Bronchial epithelial cell (primary cell): Measurements from ENCODE around the gene DPYSL5. TPM values are rescaled to one million over a fixed set of nuclear protein-coding genes. Genes with fewer than 3 reads are reported as not detected.

Experiments
- DNase-seq: peaks from one replicate; pipeline ENCODE4 v3.0.0-alpha.2; 2010; ENCODE audit warnings: low read depth
- FAIRE-seq: peaks from 2 replicates; lab custom pipeline; 2011; peaks lifted over from hg19 to GRCh38; lab: Jason Lieb, UNC
- H3K27me3 ChIP-seq: 2 replicates; pipeline ENCODE4 v1.5.1; 2011; ENCODE audit warnings: low read length; ENCODE audit not compliant: control insufficient read depth, insufficient read depth
- H3K36me3 ChIP-seq: 2 replicates; pipeline ENCODE4 v1.5.1; 2011; ENCODE audit warnings: low read length; ENCODE audit not compliant: control insufficient read depth, insufficient read depth
- H3K4me3 ChIP-seq: 2 replicates; pipeline ENCODE4 v1.5.1; 2011; ENCODE audit warnings: mild to moderate bottlenecking, low read depth, low read length, control low read depth
- total RNA-seq: library from RNA; depleted of rRNA; stranded (reverse); fragments of >200 nt; gene quantifications from 2 replicates; pipeline ENCODE4 v1.2.1, GENCODE V29; 2014
- TF ChIP-seq, protein P1 (sequence below): IDR thresholded peaks from 2 replicates; pipeline ENCODE4 v1.5.1; 2011; ENCODE audit warnings: mild to moderate bottlenecking, moderate library complexity, low read length, control low read depth, inconsistent platforms; ENCODE audit not compliant: insufficient read depth, severe bottlenecking

The DPYSL5 gene
- total RNA-seq, 1 donor from 2014 or later, result not detected

DNA sequence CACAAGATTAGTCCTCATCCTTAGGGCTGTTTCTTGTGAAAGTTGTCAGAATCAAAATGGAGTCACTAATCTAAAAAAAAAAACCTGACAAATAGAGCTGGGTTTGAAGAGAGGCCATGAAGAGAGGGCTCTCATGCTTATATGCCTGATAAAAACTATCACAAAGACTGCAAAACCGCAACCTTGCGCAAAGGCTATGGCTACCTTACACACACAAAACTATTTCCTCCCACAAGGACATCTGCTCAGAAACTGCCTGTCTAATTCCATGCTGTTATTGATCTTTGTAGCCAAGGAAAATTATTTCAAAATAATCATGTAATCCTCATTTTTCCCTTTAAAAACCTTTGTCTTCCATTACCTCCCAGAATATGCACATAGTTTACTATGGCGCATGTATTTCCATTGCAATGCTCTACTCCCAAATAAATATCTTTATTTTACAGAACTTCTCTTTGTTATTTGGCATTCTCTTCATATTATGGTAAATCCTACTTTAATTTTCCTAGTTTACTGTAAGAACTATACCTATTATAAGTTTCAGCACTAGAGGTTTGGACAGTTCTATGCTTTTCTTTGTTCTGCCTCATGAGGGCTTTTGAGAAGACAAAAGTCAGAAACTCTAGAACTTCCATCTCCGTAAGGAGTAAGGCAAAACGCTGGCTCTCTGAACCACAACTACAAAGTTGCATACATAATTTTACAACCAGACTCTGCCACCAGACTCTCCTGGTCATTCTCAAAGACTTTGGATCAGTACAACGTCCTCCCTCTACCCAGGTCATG lies 9.6 kb upstream of the DPYSL5 start:
- Histone ChIP-seq H3K36me3 (no peaks in the 10 kb centered on the region), H3K4me3 (no peak overlapping the region), H3K27me3 (no peaks in the 10 kb centered on the region)
- TF ChIP-seq, protein P1, sequence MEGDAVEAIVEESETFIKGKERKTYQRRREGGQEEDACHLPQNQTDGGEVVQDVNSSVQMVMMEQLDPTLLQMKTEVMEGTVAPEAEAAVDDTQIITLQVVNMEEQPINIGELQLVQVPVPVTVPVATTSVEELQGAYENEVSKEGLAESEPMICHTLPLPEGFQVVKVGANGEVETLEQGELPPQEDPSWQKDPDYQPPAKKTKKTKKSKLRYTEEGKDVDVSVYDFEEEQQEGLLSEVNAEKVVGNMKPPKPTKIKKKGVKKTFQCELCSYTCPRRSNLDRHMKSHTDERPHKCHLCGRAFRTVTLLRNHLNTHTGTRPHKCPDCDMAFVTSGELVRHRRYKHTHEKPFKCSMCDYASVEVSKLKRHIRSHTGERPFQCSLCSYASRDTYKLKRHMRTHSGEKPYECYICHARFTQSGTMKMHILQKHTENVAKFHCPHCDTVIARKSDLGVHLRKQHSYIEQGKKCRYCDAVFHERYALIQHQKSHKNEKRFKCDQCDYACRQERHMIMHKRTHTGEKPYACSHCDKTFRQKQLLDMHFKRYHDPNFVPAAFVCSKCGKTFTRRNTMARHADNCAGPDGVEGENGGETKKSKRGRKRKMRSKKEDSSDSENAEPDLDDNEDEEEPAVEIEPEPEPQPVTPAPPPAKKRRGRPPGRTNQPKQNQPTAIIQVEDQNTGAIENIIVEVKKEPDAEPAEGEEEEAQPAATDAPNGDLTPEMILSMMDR, result no peak
- DNase-seq (peak; percentile 39), FAIRE-seq (no peak)

DNA sequence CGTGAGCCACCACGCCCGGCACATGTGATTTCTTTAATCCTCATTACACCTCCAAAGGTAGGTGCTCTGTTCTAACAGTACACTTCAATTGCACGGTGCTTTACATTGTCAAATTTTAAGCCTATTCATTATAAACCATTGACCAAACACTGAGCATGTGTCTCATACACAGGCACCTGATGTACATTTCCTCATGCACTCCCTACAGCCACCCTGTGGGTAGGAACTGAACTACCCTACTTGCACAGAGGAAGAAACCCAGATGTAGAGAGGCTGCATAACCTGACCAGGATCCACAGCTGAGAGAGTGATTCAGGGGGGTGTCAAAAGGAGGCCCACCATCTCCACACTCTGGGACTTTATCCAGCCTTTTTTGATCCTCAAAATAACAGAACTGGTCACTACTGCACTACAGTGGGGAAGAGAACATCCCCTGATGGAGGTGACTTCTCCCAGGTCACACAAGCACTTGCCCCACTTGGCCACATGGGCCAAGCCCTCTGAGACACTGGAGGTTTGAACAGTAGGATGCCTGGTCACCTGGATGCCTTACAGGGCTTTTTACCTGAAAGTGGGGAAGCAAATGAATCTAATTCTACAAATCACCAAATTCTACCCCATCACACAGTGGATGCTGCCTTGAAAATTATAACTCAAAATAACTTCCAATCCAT lies 6.9 kb upstream of the DPYSL5 start:
- H3K4me3 ChIP-seq, result no peak overlapping the region
- FAIRE-seq (peak; percentile 83), DNase-seq (peak; percentile 37)
- H3K36me3 ChIP-seq, result no peaks in the 10 kb centered on the region
- TF ChIP-seq, protein P1, result peak; percentile 30
- H3K27me3 ChIP-seq, result peaks cover 6% of the 10 kb centered on the region

DNA sequence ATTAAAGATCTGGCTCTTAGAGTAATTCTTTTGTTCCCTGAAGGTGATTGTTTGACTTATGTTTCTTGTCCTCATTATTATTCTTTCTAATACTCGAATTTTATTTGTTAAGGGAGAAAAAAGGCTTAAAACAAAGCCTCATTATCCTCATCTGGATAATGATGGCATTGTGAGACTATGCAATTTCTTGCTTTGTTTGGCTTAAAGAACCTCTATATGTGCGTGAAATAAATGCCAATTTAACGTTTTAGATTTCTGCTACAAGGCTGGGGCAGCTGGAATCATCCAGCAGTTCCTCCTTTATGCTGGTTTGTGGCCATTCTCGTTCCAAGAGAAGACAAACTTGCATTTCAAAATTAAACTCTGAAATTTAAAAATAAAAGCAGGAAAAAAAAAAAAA lies 4.9 kb upstream of the DPYSL5 start:
- Histone ChIP-seq H3K4me3 (no peak overlapping the region), H3K36me3 (no peaks in the 10 kb centered on the region), H3K27me3 (peaks cover 21% of the 10 kb centered on the region)
- TF ChIP-seq, protein P1, result no peak
- FAIRE-seq (no peak), DNase-seq (no peak)

DNA sequence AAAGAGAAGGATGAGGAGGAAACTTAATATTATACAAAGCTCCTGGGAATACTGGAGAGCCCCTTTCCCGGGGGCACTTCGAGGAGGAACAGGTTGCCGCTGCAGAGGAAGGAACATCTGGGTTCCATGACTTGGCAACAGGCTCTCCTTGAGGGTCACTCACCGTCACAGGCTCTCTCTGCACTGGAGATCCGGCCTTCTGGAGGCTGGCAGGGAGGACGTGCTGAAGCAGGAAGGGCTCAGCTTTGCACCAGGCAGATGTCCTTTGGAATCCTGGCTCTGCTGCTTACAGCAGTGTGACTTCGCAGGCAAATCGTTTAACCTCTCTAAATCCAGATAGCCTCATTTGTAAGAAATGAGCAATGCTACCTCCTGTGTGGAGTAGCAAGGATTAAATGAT lies 2.9 kb upstream of the DPYSL5 start:
- FAIRE-seq, result no peak
- TF ChIP-seq, protein P1, result no peak
- H3K36me3 ChIP-seq, result no peaks in the 10 kb centered on the region
- no peak overlapping the region for H3K4me3 ChIP-seq
- no peak for DNase-seq
- peaks cover 39% of the 10 kb centered on the region for H3K27me3 ChIP-seq

DNA sequence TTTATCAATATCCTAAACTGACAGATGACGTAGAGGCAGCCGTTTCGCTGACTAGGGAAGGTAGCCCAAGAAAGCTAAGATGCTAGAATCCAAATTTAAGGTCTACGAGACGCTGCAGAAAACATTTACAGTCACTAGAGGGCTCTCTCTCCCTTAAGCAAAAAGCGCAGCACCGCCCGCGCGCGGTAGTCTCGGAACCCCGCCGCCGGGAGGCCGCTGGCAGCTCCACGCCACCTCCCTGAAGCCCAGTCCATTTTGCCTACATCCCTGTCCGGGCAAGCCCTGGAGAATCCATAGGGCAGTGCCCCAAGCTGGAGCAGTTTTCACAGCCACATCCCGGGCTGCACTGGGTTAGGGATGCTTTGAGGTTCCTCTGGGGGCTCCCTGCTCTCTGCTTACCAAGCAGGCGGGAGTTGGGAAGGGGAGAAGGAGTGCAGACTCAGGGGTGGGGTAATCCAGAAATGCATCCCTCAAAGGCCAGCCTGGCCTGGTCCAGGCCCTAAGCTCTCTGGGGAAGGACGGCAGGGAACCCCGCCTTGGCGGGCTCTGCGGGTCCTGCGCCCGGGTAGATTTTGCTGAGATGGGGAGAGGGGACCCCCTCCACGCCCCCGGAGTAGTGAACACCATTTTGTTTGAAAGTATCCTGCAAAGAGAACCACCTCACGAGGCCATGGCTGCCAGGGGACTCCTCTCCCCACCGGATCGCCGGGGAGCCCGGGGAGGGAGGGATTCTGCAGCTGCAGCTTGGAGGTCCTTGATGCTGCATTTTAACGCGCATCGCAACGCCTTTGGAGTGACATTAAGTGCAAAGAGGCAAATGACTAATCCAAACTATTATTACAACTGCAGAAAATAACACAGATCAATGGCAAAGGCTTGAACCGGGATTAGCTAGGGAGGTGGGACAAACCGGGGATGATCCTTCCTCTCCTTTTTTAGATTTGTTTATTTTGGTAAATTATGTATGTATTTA lies 1.3 kb upstream of the DPYSL5 start:
- Histone ChIP-seq H3K27me3 (peaks cover 48% of the 10 kb centered on the region), H3K4me3 (no peak overlapping the region), H3K36me3 (no peaks in the 10 kb centered on the region)
- peak; percentile 59 for DNase-seq
- TF ChIP-seq, protein P1, result peak; percentile 80
- no peak for FAIRE-seq
